Astrocyte of the spinal cord (primary cell): ENCODE measurements around the gene PCCA.
"Not testable (repeated sequence)": the region's sequence is repeated elsewhere in the genome, so short reads cannot be mapped to it uniquely, and the experiment has no call there.

Experiments
- DNase-seq: peaks from one replicate; pipeline ENCODE4 v3.0.0; 2011; ENCODE audit warnings: low read depth, low spot score
- H3K4me3 ChIP-seq: 2 replicates; pipeline ENCODE4 v1.5.1; 2011; ENCODE audit warnings: low read depth, mild to moderate bottlenecking, low read length, moderate library complexity
- CTCF ChIP-seq: IDR thresholded peaks from 2 replicates; pipeline ENCODE4 v1.5.1; 2012; ENCODE audit warnings: low read depth, mild to moderate bottlenecking, low read length, inconsistent platforms
- in situ Hi-C: cut with HindIII; loops from 2 replicates; pipeline ENCODE4 v1.10.0; 2017; ENCODE audit warnings: low sequenced_read_pairs

PCCA gene

GRCh38 chr13:100163375-100163774, 74.5 kb downstream of the PCCA start:
- in situ Hi-C loops = no loop called here
- H3K4me3 ChIP-seq = no peak overlapping the region
- TF ChIP-seq CTCF = no peak
- no peak for DNase-seq

GRCh38 chr13:100173203-100173602, 84.3 kb downstream of the PCCA start:
- in situ Hi-C loops = no loop called here
- no peak for TF ChIP-seq CTCF
- no peak overlapping the region for H3K4me3 ChIP-seq
- DNase-seq = no peak

GRCh38 chr13:100174455-100174854, 85.6 kb downstream of the PCCA start:
- H3K4me3 ChIP-seq, in situ Hi-C loops, DNase-seq: not testable (repeated sequence)

GRCh38 chr13:100175078-100175802, 86.3 kb downstream of the PCCA start:
- no peak overlapping the region for H3K4me3 ChIP-seq
- in situ Hi-C loops = no loop called here
- DNase-seq = no peak
- TF ChIP-seq CTCF = no peak

GRCh38 chr13:100175803-100176182, 86.9 kb downstream of the PCCA start:
- no peak for DNase-seq
- in situ Hi-C loops = no loop called here
- H3K4me3 ChIP-seq = no peak overlapping the region
- no peak for TF ChIP-seq CTCF

GRCh38 chr13:100176801-100177400, 88.0 kb downstream of the PCCA start:
- no peak overlapping the region for H3K4me3 ChIP-seq
- in situ Hi-C loops = no loop called here
- DNase-seq = peak; percentile 65
- no peak for TF ChIP-seq CTCF

- in situ Hi-C loops = no loop called here
- TF ChIP-seq CTCF = no peak
- H3K4me3 ChIP-seq = no peak overlapping the region
- DNase-seq = no peak
Observed at GRCh38 chr13:100178309-100178708, 89.4 kb downstream of the PCCA start.
